Neural cell (in vitro differentiated cells): ENCODE data around the gene SNX14. TPM values are rescaled to one million over a fixed set of nuclear protein-coding genes. Genes with fewer than 3 reads are reported as not detected.

Source experiments
- H2AFZ ChIP-seq: fragments of 200-600, 300-800 bp; sonication (generic), shearing (Covaris generic); 2 replicates; pipeline ENCODE4 v1.6.0; 2014; ENCODE audit warnings: low read depth, mild to moderate bottlenecking, antibody characterized with exemption, low read length, moderate library complexity
- H3F3A ChIP-seq: fragments of 200-600 bp; shearing (Covaris generic); 2 replicates; pipeline ENCODE4 v1.6.1; 2016; ENCODE audit warnings: mild to moderate bottlenecking, moderate library complexity, mixed read lengths, antibody characterized with exemption, low read length; ENCODE audit not compliant: insufficient read depth, poor library complexity, severe bottlenecking
- H3K27ac ChIP-seq: fragments of 200-600, 300-800 bp; sonication (generic), shearing (Covaris generic); 2 replicates; pipeline ENCODE4 v1.5.1; 2014; ENCODE audit warnings: mild to moderate bottlenecking, low read length, moderate library complexity
- H3K27me3 ChIP-seq: fragments of 300-800, 200-600 bp; sonication (generic), shearing (Covaris generic); 2 replicates; pipeline ENCODE4 v1.6.0; 2014; ENCODE audit warnings: mild to moderate bottlenecking, low read depth, low read length, moderate library complexity; ENCODE audit not compliant: insufficient read depth
- H3K36me3 ChIP-seq: fragments of 300-800, 200-600 bp; sonication (generic), shearing (Covaris generic); 2 replicates; pipeline ENCODE4 v1.5.1; 2014; ENCODE audit warnings: mild to moderate bottlenecking, antibody characterized with exemption, low read length, moderate library complexity; ENCODE audit not compliant: insufficient read depth
- H3K4me2 ChIP-seq: fragments of 300-800, 200-600 bp; sonication (generic), shearing (Covaris generic); 2 replicates; pipeline ENCODE4 v1.6.0; 2014; ENCODE audit warnings: mild to moderate bottlenecking, low read length
- H3K4me3 ChIP-seq: fragments of 300-800, 200-600 bp; sonication (generic), shearing (Covaris generic); 2 replicates; pipeline ENCODE4 v1.5.1; 2014; ENCODE audit warnings: mild to moderate bottlenecking, low read length, moderate library complexity
- H3K79me2 ChIP-seq: fragments of 200-600 bp; shearing (Covaris generic); replicated peaks from 2 replicates; pipeline ENCODE4 v1.6.0; 2014; ENCODE audit warnings: mild to moderate bottlenecking, low read length, moderate library complexity; ENCODE audit not compliant: insufficient read depth
- H3K9ac ChIP-seq: fragments of 300-800, 200-600 bp; sonication (generic), shearing (Covaris generic); 2 replicates; pipeline ENCODE4 v1.6.1; 2016; ENCODE audit warnings: mild to moderate bottlenecking, low read length, mixed read lengths
- H3K9me2 ChIP-seq: fragments of 200-600 bp; shearing (Covaris generic); 2 replicates; pipeline ENCODE4 v1.6.1; 2016; ENCODE audit warnings: mild to moderate bottlenecking, low read length, mixed read lengths; ENCODE audit not compliant: insufficient read depth
- H3K9me3 ChIP-seq: fragments of 200-600, 300-800 bp; sonication (generic), shearing (Covaris generic); 2 replicates; pipeline ENCODE4 v1.6.1; 2016; ENCODE audit warnings: mild to moderate bottlenecking, mixed run types, low read length, moderate library complexity, mixed read lengths
- H4K20me1 ChIP-seq: fragments of 200-600 bp; shearing (Covaris generic); 2 replicates; pipeline ENCODE4 v1.6.1; 2016; ENCODE audit warnings: mild to moderate bottlenecking, mixed run types; ENCODE audit not compliant: insufficient read depth
- EP300 ChIP-seq: fragments of 450-650 bp; conservative IDR thresholded peaks from 2 replicates; pipeline ENCODE4 v1.6.1; 2014; ENCODE audit warnings: antibody characterized with exemption, mild to moderate bottlenecking, moderate library complexity; ENCODE audit not compliant: poor library complexity, severe bottlenecking
- EZH2 ChIP-seq: fragments of 200-600, 300-800 bp; shearing (Covaris generic), sonication (generic); IDR thresholded peaks from 2 replicates; pipeline ENCODE4 v1.6.1; 2014; ENCODE audit warnings: antibody characterized with exemption, low read length, borderline replicate concordance, mild to moderate bottlenecking; ENCODE audit not compliant: insufficient read depth, poor library complexity, severe bottlenecking
- MXI1 ChIP-seq: fragments of 450-650 bp; conservative IDR thresholded peaks from 2 replicates; pipeline ENCODE4 v1.6.1; 2014; ENCODE audit warnings: antibody characterized with exemption, mild to moderate bottlenecking; ENCODE audit not compliant: poor library complexity, severe bottlenecking
- POLR2AphosphoS5 ChIP-seq: IDR thresholded peaks from 2 replicates; pipeline ENCODE4 v1.6.1; 2012
- RAD21 ChIP-seq: fragments of 450-650 bp; conservative IDR thresholded peaks from 2 replicates; pipeline ENCODE4 v1.6.1; 2014; ENCODE audit warnings: antibody characterized with exemption, mild to moderate bottlenecking, moderate library complexity
- SMC3 ChIP-seq: fragments of 450-650 bp; conservative IDR thresholded peaks from 2 replicates; pipeline ENCODE4 v1.6.1; 2014; ENCODE audit warnings: antibody characterized with exemption, mild to moderate bottlenecking, moderate library complexity; ENCODE audit not compliant: poor library complexity
- polyA plus RNA-seq: library from polyadenylated mRNA; depleted of rRNA; stranded (reverse); fragments of >200 nt; gene quantifications from 2 replicates; pipeline ENCODE4 v1.2.3, GENCODE V29; 2014
- TF ChIP-seq, protein P1 (sequence below): IDR thresholded peaks from 2 replicates; pipeline ENCODE4 v1.6.1; 2012; ENCODE audit warnings: borderline replicate concordance
- TF ChIP-seq, protein P2 (sequence below): fragments of 450-650 bp; IDR thresholded peaks from 2 replicates; pipeline ENCODE4 v1.5.1; 2014; ENCODE audit warnings: antibody characterized with exemption, mild to moderate bottlenecking, moderate library complexity; ENCODE audit not compliant: poor library complexity, severe bottlenecking

SNX14 gene
- polyA plus RNA-seq, 1 donor from 2014 or later: 112 TPM

DNA sequence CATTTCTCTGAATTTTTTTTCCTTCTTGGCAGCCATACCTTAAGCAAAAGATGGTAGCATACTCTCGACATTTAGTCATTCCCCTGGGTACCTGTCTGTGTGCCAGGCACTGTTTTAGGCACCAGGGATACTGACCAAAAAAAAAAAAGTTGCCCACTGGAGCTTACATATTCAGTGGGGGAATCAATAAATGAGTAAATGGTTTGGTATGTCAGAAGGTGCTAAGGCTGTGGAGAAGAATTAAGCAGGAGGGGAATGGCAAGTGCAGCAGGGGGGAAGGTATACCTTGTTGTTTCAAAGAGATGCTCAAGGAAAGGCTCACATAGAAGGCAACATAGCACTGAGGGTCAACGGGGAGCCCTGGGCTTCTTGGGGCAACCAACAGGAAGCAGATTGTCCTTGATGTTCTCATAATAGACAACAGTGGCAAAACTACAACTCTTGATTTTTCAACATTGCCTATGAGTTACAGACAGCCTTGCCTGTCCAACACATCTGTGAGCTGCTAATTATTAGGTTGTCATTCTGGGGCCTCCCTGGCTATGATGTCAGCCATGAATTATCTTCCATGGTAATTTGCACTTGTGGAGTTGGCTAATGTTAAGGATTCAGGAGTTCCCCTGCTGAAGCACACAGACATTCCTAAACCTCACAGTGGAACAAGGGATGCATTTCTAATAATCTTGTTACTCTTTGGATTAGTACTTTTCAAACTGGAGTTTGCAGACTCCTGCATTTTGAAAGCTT is 124.2 kb downstream of the SNX14 start:
- Histone ChIP-seq H3K36me3 (no peaks in the 10 kb centered on the region), H3K9ac (no peak overlapping the region), H3K4me3 (no peak overlapping the region), H3K9me3 (no peaks in the 10 kb centered on the region), H3K9me2 (no peaks in the 10 kb centered on the region), H2AFZ (no peak overlapping the region), H3K79me2 (no peaks in the 10 kb centered on the region), H4K20me1 (no peaks in the 10 kb centered on the region), H3K27me3 (no peaks in the 10 kb centered on the region), H3F3A (no peaks in the 10 kb centered on the region), H3K4me2 (no peak overlapping the region), H3K27ac (no peak overlapping the region)
- TF ChIP-seq SMC3 (no peak), POLR2AphosphoS5 (no peak), RAD21 (no peak), EP300 (no peak), EZH2 (no peak)
- TF ChIP-seq, protein P1, sequence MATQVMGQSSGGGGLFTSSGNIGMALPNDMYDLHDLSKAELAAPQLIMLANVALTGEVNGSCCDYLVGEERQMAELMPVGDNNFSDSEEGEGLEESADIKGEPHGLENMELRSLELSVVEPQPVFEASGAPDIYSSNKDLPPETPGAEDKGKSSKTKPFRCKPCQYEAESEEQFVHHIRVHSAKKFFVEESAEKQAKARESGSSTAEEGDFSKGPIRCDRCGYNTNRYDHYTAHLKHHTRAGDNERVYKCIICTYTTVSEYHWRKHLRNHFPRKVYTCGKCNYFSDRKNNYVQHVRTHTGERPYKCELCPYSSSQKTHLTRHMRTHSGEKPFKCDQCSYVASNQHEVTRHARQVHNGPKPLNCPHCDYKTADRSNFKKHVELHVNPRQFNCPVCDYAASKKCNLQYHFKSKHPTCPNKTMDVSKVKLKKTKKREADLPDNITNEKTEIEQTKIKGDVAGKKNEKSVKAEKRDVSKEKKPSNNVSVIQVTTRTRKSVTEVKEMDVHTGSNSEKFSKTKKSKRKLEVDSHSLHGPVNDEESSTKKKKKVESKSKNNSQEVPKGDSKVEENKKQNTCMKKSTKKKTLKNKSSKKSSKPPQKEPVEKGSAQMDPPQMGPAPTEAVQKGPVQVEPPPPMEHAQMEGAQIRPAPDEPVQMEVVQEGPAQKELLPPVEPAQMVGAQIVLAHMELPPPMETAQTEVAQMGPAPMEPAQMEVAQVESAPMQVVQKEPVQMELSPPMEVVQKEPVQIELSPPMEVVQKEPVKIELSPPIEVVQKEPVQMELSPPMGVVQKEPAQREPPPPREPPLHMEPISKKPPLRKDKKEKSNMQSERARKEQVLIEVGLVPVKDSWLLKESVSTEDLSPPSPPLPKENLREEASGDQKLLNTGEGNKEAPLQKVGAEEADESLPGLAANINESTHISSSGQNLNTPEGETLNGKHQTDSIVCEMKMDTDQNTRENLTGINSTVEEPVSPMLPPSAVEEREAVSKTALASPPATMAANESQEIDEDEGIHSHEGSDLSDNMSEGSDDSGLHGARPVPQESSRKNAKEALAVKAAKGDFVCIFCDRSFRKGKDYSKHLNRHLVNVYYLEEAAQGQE: no peak
- TF ChIP-seq, protein P2, sequence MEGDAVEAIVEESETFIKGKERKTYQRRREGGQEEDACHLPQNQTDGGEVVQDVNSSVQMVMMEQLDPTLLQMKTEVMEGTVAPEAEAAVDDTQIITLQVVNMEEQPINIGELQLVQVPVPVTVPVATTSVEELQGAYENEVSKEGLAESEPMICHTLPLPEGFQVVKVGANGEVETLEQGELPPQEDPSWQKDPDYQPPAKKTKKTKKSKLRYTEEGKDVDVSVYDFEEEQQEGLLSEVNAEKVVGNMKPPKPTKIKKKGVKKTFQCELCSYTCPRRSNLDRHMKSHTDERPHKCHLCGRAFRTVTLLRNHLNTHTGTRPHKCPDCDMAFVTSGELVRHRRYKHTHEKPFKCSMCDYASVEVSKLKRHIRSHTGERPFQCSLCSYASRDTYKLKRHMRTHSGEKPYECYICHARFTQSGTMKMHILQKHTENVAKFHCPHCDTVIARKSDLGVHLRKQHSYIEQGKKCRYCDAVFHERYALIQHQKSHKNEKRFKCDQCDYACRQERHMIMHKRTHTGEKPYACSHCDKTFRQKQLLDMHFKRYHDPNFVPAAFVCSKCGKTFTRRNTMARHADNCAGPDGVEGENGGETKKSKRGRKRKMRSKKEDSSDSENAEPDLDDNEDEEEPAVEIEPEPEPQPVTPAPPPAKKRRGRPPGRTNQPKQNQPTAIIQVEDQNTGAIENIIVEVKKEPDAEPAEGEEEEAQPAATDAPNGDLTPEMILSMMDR: no peak

DNA sequence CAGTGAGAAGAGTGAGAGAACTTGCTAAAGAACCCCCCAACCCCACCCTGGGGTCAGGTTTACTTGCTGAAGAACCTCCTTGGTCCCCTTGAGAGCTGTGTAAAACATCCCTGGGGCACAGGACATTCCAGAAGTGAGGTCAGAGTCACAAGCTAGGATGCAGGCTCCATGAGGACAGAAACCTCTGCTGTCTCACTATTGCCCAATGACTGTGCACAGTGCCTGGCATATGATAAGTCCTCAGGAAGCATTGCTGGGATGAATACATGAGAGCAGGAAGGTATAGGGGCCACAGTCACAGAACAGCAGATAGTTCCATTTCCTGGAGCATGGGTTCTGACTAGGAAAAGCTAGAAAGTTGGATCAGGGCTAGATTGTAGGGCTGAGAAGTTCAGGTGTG is 125.3 kb downstream of the SNX14 start:
- no peaks in the 10 kb centered on the region for H3K36me3 ChIP-seq
- H3K27me3 ChIP-seq: no peaks in the 10 kb centered on the region
- H3K9ac ChIP-seq: no peak overlapping the region
- no peak for TF ChIP-seq MXI1
- TF ChIP-seq EZH2: no peak
- TF ChIP-seq, protein P1: no peak
- no peaks in the 10 kb centered on the region for H3F3A ChIP-seq
- H3K9me2 ChIP-seq: no peaks in the 10 kb centered on the region
- no peaks in the 10 kb centered on the region for H3K9me3 ChIP-seq
- H4K20me1 ChIP-seq: no peaks in the 10 kb centered on the region
- H3K4me3 ChIP-seq: no peak overlapping the region
- H3K79me2 ChIP-seq: no peaks in the 10 kb centered on the region
- H2AFZ ChIP-seq: no peak overlapping the region
- H3K4me2 ChIP-seq: no peak overlapping the region
- H3K27ac ChIP-seq: no peak overlapping the region
